GM18858 (cell line): ENCODE results near the gene CEP170B.

ENCODE experiments used
- ATAC-seq: cut with Tn5 transposase; IDR thresholded peaks from one replicate; pipeline ENCODE4 v1.9.1; 2021; ENCODE audit not compliant: unreplicated experiment

CEP170B gene

DNA sequence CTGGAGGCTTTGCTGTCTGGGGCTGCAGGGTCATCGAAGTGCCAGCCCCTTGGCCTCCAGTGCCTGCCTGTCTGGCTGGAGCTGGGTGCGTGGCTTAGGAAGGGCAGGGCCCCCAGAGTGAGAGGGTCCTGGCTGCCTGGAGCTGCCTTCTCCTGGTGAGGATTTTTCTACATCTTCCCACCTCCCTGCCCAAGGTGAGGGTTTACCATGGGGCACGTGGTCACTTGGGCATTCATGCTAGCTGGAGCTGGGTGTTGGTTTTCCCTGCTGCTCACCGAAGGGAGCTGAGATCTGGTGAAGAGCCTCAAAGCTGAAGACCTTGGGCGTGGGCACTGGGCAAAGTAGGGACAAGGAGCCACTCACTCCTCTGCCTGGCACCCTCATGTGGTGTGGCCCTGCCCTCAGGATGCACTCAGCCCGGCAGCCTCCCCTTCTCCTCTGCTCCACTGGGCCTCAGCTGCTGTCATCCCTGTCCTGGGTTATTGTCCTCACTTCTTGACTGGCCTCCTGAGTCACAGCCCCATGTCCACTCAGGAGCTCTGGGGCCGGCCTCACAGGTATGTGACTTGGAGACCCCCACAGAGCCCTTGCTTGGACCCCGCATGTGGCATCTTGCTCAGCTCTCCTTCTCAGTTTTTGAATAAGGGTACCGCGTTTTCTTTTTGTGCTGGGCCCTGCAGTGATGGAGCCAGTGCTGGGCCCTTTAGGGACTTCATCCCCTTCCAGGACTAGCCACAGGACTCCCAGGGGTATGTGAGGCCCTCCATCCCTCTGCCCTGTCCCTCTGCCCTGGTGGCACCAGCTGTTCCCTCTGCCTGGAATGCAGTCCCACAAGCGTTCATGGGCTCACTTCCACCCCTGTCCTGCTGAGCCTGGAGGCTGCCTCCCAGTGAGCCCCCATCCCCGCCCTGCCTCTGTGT, 1.6 kb downstream of the CEP170B start:
- no peak for ATAC-seq

DNA sequence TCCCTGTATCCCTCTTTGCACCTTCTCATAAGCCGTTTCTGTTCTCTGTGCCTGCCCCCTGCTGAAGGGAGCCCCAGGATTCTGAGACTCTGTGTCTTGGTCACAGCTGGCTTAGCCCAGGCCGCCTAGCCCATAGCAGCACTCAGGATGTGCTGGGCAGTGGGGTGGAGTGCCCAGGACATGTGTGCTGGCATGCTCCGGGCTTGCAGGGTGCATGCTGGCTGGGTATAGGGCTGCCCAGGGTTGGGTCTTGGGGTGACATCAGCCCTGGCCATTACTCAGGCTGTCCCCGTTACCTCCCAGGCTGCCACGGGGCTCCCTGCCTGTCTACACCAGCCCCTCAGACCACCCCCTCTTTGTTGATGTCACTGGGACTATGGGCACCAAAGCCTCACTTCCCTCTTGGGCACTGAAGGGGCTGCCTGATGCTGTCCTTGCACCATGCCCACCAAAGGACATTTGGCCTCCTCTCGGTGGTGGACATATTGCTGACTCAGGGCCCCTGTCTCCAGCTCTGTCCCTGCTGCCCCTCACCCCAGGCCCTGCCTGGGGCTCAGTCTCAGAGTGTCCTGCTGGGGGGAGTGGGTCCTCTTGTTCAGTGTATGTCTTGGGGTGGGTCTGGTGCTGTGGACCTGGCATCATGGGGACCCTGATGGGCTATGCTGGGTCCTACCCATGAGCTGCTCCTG, 2.4 kb downstream of the CEP170B start:
- ATAC-seq = no peak

DNA sequence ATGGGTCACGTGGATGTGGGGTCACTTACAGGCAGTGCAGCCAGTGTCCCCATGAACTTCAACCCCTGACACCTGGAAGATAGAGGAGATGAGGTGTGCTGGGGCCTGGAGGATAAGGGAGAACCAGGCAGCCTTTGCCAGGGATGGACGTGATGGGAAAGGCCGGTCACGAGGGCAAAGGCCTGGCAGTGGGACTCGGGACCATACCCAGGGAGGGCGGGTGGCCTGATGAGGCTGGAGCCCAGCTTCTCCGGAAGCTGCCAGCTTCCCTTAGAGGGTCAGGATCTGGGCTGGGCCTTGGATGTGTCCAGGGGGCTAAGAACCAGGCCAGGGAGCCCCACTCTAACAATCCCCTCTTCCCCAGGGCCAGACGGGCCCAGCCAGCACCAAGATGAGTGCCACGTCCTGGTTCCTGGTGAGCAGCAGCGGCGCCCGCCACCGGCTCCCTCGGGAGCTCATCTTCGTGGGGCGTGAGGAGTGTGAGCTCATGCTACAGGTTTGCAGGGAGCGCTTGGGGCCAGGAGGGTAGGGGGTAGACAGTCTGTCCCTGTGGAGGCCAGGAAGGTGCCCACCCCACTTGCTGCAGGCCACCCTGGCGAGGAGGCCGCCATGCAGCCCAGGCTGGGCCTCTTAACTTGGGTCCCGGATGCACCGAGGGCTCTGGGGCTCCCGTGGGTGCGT, 3.1 kb downstream of the CEP170B start:
- ATAC-seq = no peak

DNA sequence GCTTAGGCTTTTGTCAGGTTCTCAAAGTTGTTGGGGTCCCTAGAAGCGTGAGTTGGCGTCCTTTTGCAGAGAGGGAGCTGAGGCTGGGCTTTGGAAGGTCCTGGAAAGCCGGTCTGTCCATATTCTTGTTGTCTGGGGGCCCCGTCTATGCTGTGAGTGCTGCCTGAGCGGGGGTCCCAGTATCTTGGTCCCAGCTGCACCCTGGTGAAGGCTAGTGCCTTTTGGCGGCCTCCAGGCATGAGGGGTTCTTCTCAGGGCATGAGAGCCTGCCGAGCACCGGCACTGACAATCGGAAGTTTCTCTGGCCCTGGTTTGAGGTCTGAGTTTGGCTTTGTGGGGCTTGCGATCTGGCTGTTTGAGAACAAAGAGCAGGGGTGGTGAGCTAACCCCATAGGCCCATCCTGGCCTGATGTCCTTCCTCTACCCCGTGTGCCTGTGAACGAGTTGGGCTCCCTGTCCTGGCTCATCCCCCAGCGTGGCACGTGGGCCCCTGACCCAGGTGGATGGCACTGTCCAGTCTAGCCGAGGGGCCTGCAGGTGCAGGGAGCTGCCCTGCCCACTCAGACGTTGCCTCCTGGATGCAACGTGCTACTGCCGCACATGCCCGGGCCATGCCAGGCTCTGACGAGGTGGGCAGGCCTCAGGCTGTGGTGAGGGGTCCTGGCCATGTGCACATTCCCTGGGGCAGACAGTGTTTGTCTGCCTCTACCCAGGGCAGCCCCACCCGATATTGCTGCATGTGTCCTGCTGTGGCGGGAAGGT, 3.9 kb downstream of the CEP170B start:
- ATAC-seq = no peak

DNA sequence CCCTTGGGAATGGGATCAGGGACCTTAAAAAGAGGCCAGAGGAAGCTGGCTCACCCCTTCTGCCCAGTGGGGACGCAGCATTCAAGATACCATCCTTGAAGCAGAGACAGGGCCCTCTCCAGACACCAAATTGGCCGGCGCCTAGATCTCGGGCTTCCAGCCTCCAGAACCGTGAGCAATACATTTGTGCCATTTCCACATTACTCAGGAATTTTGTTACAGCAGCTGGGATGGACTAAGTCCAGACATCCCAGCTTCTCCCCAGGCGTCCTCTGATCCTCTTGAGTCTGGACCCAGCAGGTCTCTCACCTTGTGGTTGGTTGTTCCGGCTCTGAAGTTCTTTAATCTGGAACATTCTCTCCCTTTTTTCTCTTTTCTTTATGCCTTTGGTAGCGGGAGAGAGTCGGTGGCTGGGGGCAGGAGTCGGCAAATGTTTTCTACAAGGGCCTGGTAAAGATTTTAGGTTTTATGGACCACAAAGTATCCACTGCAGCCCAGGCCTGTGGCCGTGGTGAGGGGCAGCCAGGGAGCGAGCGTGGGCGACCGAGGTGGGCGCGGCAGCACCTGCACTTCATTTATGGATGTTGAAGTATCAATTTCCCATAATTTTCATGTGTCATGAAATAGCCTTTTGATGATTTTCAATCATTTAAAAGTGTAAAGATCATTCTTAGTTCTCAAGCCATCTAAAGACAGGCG, 4.8 kb downstream of the CEP170B start:
- no peak for ATAC-seq

DNA sequence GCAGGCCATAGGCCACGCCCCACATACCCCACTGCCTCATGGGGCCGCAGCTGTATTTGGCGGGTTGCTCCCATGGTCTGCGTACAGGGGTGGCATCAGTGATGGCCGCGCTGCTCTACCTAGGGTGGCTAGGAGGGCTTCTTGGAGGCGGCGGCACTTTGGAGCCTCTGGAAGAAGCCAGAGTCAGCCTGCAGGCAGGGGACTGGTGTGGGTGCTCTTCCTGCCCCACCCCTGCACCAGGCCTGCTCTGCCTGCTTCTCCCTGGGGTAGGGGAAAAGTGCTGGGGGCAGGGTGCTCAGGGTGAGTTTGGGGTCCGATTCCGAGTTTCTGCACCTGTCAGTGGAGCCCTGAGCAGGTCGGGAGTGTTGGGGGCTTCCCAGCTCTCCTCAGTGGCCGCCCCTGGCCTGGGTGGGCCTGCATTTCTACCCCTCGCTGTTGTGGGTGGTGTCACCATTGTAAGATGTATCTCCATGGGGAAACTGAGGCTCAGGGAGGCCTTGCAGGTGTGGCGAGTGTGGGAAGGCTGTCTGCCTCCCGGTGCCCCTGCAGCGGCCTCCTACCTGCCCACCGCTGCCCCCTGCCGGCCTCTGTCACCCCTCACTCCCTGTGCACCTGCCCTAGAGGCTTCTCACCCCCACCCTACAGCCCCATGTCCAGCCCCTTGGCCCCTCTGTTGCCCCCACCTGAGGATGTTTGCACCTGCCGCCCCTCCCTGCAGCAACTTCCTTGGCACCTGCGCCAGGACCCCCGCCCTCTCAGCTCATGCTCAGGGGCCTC, 5.5 kb downstream of the CEP170B start:
- no peak for ATAC-seq

DNA sequence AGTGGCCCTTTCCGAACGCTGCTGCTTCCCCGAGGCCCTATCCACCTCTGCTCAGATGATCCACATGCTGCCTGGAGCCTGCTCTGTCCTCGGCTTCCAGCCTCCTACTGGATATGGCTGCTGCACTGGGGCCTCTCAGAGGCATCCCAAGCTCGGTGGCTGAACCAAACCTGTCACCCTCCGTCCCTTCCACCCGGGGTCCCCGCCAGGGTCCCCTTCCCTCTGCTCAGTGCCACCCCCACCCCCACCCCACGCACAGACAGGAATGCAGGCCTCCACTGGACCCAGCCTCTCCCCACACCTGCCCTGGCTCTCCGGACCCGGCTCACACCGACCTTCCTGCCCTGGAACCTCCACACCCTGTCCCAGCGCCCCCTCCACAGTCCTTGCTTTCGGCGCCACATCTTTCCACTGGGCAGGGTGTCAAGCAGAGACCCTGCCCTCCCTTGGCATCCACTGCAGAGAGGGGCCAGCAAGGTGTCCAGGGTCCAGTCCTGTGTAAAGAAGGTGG, 6.1 kb downstream of the CEP170B start:
- ATAC-seq = no peak

DNA sequence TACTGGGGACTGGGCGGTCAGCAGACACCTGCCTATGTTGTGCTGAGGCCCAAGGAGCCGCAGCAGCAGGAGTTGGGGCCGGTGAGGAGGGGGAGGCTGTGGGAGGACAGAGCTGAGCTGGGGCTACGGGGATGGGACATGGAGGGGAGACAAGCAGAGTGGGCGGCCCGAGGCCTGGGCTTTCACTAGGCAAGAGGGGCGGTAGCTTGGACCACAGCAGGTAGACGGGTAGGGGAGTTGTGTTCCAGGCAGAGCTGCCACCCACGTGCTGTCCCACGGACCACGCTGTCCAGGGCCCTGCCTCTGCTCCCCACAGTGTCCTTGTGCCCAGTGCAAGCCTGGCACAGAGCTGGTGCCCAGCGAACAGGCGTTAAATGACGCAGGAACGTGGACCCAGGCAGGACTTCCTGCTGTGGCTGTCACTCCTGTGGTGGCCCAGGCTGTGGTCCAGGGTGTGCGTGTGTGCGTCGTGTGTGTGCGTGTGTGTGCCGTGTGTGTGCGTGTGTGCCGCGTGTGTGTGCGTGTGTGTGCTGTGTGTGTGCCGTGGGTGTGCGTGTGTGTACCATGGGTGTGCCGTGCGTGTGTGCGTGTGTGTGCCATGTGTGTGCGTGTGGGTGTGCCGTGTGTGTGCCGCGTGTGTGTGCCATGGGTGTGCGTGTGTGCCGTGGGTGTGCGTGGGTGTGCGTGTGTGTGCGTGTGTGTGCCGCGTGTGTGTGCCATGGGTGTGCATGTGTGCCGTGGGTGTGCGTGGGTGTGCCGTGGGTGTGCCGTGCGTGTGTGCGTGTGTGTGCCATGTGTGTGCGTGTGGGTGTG, 6.8 kb downstream of the CEP170B start:
- ATAC-seq = no peak

DNA sequence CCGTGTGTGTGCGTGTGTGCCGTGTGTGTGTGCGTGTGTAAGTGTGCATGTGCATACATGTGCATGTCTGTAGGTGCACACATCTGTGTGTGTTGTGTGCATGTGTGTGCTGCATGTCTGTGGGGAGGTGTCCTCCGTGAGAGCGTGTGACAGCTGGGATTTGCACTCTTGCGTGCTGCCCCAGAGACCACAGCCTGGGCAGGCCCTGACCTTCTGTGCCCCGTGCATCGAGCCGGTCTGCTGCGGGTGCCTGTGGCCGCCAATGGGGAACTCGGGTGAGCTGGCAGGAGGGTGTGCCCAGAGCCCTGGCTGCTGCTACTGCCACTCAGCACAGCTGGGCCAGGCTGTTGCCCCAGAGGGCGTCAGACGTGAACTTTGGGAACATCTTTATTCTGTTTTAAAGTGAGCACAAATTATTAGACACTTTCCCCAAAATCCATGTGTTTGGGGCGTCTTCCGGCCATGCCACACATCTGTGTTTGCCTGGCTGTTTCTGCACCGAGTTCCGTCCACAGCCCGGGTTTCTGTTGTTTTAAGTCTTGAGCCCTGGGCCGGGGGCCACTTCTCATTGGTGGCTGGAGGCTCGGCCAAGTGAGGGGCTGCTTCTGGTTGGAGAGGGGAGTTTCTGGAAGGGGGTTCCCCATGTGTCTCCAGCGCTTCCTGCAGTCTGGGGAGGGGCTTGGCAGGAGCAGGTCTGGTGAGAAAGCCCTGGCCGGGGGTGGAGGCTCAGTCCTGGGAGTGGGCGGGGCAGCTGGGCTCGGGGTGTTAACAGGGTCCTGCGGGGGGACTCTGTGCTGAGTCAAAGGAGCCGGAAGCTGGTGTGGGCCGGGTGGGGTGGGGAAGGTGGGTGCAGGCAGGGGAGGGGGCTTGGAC, 7.6 kb downstream of the CEP170B start:
- no peak for ATAC-seq

DNA sequence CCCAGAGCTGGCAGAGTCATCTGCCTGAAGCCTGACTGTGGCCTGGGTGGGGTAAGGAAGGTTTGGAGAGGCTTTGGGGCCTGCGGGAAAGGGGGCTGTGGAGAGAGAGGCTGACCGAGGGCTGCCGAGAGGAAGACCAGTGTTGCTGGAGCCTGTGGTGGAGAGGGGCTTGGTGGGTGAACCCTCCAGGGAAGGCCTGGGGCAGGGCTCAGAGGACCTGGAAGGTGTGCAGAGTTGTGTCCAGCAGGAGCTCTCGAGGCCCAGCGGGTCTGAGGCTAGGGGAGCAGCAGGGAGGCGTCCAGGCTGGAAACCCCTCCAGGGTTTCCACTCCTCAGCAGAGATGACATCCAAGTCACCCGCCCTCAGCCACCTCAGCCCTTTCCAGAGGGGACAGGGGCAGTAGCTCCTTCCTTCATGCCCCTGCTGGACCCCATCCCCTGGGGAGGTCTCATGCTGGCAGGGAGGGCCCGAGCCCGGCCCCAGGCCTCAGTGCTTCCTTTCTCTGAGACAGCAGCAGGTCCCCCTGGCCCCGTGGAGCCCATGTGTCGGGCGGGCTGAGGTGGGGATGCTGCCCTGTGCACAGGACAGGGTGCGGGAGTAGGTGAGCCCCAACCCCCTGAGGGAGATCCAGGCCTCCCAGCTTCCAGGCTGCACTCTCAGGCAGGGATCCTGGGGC, 8.4 kb downstream of the CEP170B start:
- ATAC-seq = no peak

DNA sequence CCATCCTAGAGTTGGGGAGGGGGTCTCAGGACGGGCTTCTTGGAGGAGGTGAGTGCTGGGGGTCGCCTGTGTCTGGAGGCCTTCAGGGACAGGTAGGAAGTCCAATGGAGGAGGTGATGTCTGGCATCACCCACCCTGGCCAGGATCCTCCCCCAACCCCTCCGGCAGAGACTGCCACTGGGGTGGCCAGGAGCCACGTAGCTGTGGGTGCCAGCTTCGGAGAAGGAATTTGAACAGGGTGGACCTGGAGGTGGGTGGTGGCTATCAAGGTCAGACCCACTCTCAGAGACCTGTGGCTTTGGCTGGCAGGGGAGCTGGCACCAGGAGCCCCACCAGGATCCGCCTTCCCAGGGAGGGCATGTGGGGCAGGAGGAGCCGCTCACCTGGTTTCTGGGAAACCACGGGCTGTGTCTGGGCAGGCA, 9.1 kb downstream of the CEP170B start:
- no peak for ATAC-seq

DNA sequence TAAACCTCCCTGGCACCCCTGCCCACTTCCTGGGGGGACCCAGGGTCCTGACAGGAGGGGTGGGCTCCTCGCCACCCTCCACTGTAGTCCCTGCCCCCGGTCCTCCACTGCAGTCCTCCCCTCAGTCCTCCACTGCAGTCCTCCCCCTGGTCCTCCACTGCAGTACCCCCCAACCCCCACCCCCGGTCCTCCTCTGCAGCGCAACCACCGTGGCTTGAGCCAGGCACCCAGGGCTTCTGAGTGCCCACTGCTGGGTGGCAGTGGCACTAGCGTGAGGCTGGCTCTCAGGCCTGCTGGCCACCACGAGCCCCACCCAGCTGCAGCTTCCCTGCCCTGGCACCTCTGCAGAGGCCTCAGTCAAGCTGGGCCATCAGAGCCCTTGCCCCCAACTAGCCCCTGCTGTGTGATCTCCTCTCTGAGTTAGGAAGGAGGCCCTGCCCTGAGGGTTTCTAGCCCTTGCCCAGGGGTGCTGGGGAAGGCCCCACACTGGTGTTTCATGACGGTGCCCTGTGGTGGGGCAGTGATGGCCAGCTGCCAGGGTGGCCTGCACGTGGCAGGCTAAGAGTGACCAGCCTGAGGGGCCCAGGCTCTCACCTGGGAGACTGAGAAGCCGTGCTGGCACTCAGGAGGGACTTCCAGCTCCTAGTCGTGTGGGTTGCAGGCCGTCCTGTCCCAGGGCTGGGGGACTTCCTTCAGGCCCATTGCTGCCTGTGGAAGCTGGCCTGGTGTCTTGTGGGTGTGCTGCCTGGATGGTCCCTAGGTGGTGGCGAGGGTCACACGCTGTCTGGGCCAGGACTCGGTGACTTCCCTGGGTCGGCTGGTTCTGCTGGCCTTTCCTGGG, 9.7 kb downstream of the CEP170B start:
- no peak for ATAC-seq

DNA sequence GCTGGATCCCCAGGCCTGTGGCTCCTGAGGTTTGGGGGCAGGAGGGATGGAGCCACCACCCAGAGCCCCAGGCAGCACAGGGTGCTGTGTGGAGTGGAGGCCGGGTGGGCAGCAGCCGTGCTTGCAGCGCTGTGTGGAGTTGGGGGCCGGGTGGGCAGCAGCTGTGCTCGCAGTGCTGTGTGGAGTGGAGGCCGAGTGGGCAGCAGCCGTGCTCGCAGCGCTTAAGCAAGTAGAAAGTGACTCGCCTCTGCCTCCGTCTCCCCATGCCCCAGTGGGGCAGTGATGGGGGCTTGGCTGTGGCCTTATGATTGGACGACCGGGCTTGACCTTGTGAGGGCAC, 10.3 kb downstream of the CEP170B start:
- ATAC-seq = no peak

DNA sequence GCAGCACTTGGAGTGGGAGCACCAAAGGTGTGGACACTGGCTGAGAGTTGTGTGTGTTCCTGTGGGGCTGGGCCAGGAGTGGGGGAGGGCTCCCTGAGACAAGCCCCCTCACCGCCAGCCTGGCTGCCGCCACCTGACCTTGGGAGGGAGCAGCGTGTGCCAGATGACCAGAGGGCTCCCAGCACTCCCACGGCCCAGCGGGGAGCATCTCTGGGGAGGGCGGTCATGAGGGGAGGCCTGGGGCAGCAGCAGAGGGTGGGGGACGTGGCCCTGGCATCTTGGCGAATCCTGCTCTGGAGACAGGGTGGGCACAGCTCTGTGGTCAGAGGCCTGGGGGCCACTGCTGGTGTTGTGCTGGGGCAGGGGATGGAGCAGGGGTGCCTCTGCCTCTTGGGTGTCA, 10.7 kb downstream of the CEP170B start:
- ATAC-seq = no peak

DNA sequence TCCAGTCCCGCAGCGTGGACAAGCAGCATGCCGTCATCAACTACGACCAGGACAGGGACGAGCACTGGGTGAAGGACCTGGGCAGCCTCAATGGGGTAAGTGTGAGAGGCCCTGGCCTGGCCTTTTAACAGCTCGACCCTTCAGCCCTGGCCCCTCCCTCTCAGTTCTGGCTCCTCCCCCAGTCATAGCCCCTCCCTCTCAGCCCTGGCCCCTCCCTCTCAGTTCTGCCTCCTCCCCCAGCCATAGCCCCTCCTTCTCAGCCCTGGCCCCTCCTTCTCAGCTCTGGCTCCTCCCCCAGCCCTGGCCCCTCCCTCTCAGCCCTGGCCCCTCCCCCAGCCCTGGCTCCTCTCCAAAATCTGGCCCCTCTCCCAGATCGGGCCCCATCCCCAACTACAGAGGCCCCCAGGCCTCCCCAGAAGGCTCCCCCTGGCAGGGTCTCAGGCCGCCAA, 11.2 kb downstream of the CEP170B start:
- no peak for ATAC-seq

DNA sequence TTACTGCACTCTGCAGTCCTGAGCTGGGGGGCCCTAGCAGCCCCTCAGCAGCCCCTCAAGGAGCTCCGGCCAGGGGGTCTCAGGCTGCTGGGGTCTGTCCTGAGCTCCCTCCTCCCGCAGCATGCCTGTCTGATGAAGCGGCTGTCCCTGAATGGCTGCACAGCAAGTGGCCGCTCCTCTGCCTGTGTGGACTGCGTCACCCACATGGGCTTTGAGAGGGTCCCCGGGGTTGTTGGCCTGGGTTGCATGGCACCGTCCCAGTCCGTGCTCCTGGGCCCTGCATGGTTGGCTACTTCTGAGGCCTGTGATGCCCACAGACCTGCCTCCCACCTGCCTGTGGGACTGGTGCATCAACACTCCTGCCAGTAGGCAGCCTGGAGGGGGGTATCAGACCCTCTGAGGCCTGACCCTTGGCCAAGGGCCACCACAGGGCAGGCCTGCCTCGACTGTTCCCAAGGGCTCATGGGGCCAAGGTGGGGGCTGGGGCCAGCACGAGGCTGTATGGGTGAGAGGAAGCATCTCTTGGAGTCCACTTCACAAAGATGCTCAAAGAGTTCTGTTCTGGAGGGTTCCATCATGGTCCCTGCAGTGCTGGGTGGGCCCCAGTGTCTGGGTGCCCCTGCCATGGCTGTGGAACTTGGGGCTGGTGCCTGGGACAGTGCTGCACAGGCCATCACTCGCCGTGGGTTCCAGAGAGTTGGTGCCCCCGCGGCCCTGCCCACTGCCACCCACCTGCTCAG, 12.2 kb downstream of the CEP170B start:
- no peak for ATAC-seq
